HUES64 (cell line): ENCODE results near the gene REG1B.

Experiments used
- H3K27ac ChIP-seq: 2 replicates; pipeline ENCODE4 v1.7.0; 2013; ENCODE audit warnings: low read depth, low read length, inconsistent platforms
- H3K27me3 ChIP-seq: 2 replicates; pipeline ENCODE4 v1.6.1; 2013; ENCODE audit warnings: mild to moderate bottlenecking, low read length; ENCODE audit not compliant: insufficient read depth
- H3K36me3 ChIP-seq: 2 replicates; pipeline ENCODE4 v1.6.1; 2013; ENCODE audit warnings: mild to moderate bottlenecking, low read length; ENCODE audit not compliant: insufficient read depth
- H3K4me1 ChIP-seq: 2 replicates; pipeline ENCODE4 v1.6.1; 2013; ENCODE audit warnings: mild to moderate bottlenecking, low read length, moderate library complexity; ENCODE audit not compliant: insufficient read depth
- H3K4me3 ChIP-seq: 2 replicates; pipeline ENCODE4 v1.5.1; 2013; ENCODE audit warnings: mild to moderate bottlenecking, low read length, moderate library complexity
- H3K9ac ChIP-seq: 2 replicates; pipeline ENCODE4 v1.6.1; 2013; ENCODE audit warnings: mild to moderate bottlenecking, low read depth, low read length
- H3K9me3 ChIP-seq: 2 replicates; pipeline ENCODE4 v1.6.1; 2013; ENCODE audit warnings: low read depth, low read length; ENCODE audit not compliant: insufficient read depth
- WGBS: fragments of 150-250, 120-280 bp; methylation state at CpG from one replicate; pipeline ENCODE4 v1.1.7; 2013; ENCODE audit warnings: missing lambda C conversion rate; 5-methylcytosine and 5-hydroxymethylcytosine counted together

Gene REG1B

DNA sequence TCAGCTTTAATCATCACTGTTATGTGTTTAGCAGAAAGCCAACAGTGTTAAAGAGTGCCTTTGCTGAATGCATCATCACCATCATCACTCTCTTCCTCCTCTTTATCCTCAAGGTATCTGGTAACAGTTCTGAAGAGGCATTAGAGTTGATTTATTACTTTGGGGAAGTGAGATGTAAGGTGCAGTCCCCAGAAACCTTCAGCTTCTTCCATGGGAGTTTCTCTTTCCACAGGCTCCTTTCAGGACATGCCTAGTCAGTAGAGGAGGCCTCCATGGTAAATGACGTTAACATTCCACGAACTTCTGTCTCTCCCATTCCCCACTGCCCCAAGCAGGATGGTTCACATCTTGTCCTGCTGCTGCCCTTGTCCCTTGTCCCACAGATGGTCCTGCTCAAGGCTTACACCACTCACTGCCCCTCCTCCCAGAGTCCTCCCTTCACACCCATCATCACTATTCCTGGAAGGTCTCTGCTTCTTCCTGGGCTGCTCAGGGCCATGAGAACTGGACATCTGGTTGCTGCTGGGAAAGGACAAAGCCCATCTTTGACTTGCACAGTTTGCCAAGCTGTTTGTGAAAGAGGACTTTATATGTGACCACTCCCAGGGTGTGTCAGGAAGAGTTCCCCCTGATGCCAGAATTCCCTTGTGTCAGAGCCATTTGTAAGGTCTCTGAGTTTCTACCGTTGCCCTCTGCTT lies 27.2 kb upstream of the REG1B start:
- no peaks in the 10 kb centered on the region for H3K9me3 ChIP-seq
- no peaks in the 10 kb centered on the region for H3K4me1 ChIP-seq
- no peaks in the 10 kb centered on the region for H3K36me3 ChIP-seq
- H3K4me3 ChIP-seq, result no peak overlapping the region
- H3K27ac ChIP-seq, result no peak overlapping the region
- no peaks in the 10 kb centered on the region for H3K27me3 ChIP-seq
- H3K9ac ChIP-seq, result no peak overlapping the region
- WGBS, result 90% methylated on average over 3 of the region's 3 CpGs

- no peak overlapping the region for H3K27ac ChIP-seq
- H3K9me3 ChIP-seq, result no peaks in the 10 kb centered on the region
- H3K36me3 ChIP-seq, result no peaks in the 10 kb centered on the region
- 96% methylated on average over 3 of the region's 3 CpGs for WGBS
- H3K4me3 ChIP-seq, result no peak overlapping the region
- H3K27me3 ChIP-seq, result no peaks in the 10 kb centered on the region
- no peak overlapping the region for H3K9ac ChIP-seq
- no peaks in the 10 kb centered on the region for H3K4me1 ChIP-seq
These were observed 24.5 kb upstream of the REG1B start for GRCh38 chr2:79112269-79112668.

DNA sequence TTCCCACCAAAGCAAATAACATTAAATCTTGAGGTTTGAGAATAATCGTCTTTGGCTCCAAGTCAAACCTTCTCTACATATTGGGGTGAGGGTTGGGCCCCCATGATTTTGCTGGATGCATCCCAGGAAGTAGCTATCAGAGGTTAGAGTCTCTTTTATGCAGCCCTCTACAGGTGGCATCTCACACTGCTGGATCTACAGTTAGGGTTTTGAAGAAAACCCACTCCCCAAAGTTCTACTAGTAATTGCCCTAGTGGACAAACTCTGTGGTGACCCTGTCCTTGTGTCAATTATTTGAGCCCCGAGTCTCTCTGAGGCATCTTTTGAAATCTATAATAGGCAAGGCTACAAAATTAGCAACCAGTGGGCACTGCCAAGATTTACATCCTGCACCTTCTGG lies 17.5 kb upstream of the REG1B start:
- Histone ChIP-seq H3K9ac (no peak overlapping the region), H3K4me1 (no peaks in the 10 kb centered on the region), H3K36me3 (no peaks in the 10 kb centered on the region), H3K27me3 (no peaks in the 10 kb centered on the region), H3K9me3 (peaks cover 10% of the 10 kb centered on the region; the same call in 1 of the 2 replicates), H3K27ac (no peak overlapping the region), H3K4me3 (no peak overlapping the region)
- 92% methylated on average over 2 of the region's 2 CpGs for WGBS

- H3K27me3 ChIP-seq, result no peaks in the 10 kb centered on the region
- no peak overlapping the region for H3K27ac ChIP-seq
- no peaks in the 10 kb centered on the region for H3K36me3 ChIP-seq
- H3K4me1 ChIP-seq, result no peaks in the 10 kb centered on the region
- H3K9ac ChIP-seq, result no peak overlapping the region
- peaks cover 10% of the 10 kb centered on the region; the same call in 1 of the 2 replicates for H3K9me3 ChIP-seq
- WGBS, result 98% methylated on average over 2 of the region's 2 CpGs
- no peak overlapping the region for H3K4me3 ChIP-seq
These were observed 15.4 kb upstream of the REG1B start for GRCh38 chr2:79103214-79103613.

DNA sequence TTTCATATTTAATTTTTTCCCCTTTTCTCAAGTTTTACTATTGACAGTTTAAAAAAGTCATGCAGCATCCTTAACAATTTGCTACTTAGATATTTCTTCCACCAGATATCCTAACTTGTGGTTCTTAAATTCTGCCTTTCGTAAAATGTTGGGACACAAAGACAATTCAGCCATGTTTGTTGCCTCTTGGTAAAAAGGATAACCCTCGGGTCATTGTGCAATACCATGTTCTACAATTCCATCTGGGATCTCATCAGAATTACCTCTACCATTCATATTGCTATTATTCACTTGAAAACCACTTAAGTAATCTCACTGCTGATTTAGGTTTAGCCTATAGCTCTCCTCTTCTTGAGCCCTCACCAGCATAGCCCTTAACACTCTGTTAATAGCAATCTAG lies 13.2 kb upstream of the REG1B start:
- H3K27me3 ChIP-seq, result no peaks in the 10 kb centered on the region
- no peaks in the 10 kb centered on the region for H3K36me3 ChIP-seq
- WGBS, result 93% methylated on average over 2 of the region's 2 CpGs
- no peak overlapping the region for H3K4me3 ChIP-seq
- no peak overlapping the region for H3K27ac ChIP-seq
- no peak overlapping the region for H3K9ac ChIP-seq
- H3K4me1 ChIP-seq, result no peaks in the 10 kb centered on the region
- H3K9me3 ChIP-seq, result peaks cover 10% of the 10 kb centered on the region; the same call in 1 of the 2 replicates

DNA sequence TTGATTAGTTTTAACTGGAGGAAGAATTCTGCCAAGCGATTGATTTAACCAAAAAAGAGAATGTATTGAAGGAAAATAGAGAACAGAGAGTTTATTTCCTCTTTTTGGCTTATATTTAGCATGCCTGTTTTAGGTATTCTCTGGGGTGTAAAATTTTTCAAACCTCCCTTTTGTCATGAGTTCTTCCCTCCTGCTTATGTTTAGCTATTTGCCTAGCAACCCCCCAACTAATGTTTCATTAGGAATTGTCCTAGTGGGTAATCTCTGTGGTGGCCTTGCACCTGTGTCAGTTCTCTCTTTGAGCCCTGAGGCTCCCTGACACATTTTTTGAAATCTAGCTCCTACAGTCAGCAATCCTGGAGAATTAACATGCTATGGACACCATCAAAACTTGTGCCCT lies 12.5 kb upstream of the REG1B start:
- Histone ChIP-seq H3K36me3 (no peaks in the 10 kb centered on the region), H3K9me3 (peaks cover 10% of the 10 kb centered on the region; the same call in 1 of the 2 replicates), H3K27me3 (no peaks in the 10 kb centered on the region), H3K4me3 (no peak overlapping the region), H3K9ac (no peak overlapping the region), H3K4me1 (no peaks in the 10 kb centered on the region), H3K27ac (no peak overlapping the region)
- WGBS, result 91% methylated on average over 1 of the region's 1 CpG

- Histone ChIP-seq H3K4me3 (no peak overlapping the region), H3K27ac (no peak overlapping the region), H3K9me3 (peaks cover 10% of the 10 kb centered on the region; the same call in 1 of the 2 replicates), H3K4me1 (no peaks in the 10 kb centered on the region), H3K9ac (no peak overlapping the region), H3K27me3 (no peaks in the 10 kb centered on the region), H3K36me3 (no peaks in the 10 kb centered on the region)
- WGBS, result 97% methylated on average over 7 of the region's 7 CpGs
These were observed 11.4 kb upstream of the REG1B start for GRCh38 chr2:79099140-79099686.

- Histone ChIP-seq H3K9me3 (peaks cover 10% of the 10 kb centered on the region; the same call in 1 of the 2 replicates), H3K4me1 (no peaks in the 10 kb centered on the region), H3K36me3 (no peaks in the 10 kb centered on the region), H3K9ac (no peak overlapping the region), H3K4me3 (no peak overlapping the region), H3K27ac (no peak overlapping the region), H3K27me3 (no peaks in the 10 kb centered on the region)
- WGBS, result 97% methylated on average over 6 of the region's 6 CpGs
These were observed 10.1 kb upstream of the REG1B start for GRCh38 chr2:79097843-79098242.

- H3K4me3 ChIP-seq, result no peak overlapping the region
- no peak overlapping the region for H3K9ac ChIP-seq
- no peak overlapping the region for H3K27ac ChIP-seq
- H3K27me3 ChIP-seq, result no peaks in the 10 kb centered on the region
- 97% methylated on average over 4 of the region's 4 CpGs for WGBS
- no peaks in the 10 kb centered on the region for H3K4me1 ChIP-seq
- H3K36me3 ChIP-seq, result no peaks in the 10 kb centered on the region
- no peaks in the 10 kb centered on the region for H3K9me3 ChIP-seq
These were observed 2.9 kb upstream of the REG1B start for GRCh38 chr2:79090693-79091092.

- no peaks in the 10 kb centered on the region for H3K27me3 ChIP-seq
- no peak overlapping the region for H3K27ac ChIP-seq
- H3K36me3 ChIP-seq, result no peaks in the 10 kb centered on the region
- WGBS, result 95% methylated on average over 2 of the region's 4 CpGs
- peaks cover 9% of the 10 kb centered on the region; the same call in 1 of the 2 replicates for H3K4me1 ChIP-seq
- no peak overlapping the region for H3K4me3 ChIP-seq
- H3K9ac ChIP-seq, result no peak overlapping the region
- H3K9me3 ChIP-seq, result no peaks in the 10 kb centered on the region
These were observed 1.5 kb downstream of the REG1B start for GRCh38 chr2:79086255-79086654.

DNA sequence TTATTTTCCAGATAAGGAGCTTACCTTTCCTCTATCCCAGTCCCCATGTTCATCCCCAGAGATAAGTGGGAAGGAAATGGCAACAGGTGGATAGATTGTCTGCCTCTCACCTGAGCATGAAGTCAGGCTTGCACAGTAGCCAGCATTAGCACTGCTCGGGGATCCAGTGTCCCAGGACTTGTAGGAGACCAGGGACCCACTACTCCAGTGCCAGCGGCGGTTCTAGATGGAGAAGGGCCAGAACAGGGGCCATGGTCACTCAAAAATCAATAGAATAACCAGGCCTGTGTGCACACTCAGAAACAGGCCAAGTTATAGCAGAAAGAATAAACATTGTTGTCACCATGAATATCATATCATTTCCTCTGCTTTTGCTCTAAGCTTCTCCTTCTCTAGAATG lies 2.4 kb downstream of the REG1B start:
- Histone ChIP-seq H3K4me1 (peaks cover 9% of the 10 kb centered on the region; the same call in 1 of the 2 replicates), H3K27me3 (no peaks in the 10 kb centered on the region), H3K36me3 (no peaks in the 10 kb centered on the region), H3K9ac (no peak overlapping the region), H3K9me3 (no peaks in the 10 kb centered on the region), H3K27ac (no peak overlapping the region), H3K4me3 (no peak overlapping the region)
- WGBS, result 98% methylated on average over 3 of the region's 3 CpGs
